Measurements from ENCODE around the gene CUZD1. TPM values are rescaled to one million over a fixed set of nuclear protein-coding genes. Genes with fewer than 3 reads are reported as not detected.
A peak's percentile ranks its signal among the peaks of the same experiment; 100 is the strongest.

The CUZD1 gene
- total and polyA plus RNA-seq, 2 of the 4 experiments (the other 2 are of a cell fraction) = 0.36 to 0.67 TPM

DNA sequence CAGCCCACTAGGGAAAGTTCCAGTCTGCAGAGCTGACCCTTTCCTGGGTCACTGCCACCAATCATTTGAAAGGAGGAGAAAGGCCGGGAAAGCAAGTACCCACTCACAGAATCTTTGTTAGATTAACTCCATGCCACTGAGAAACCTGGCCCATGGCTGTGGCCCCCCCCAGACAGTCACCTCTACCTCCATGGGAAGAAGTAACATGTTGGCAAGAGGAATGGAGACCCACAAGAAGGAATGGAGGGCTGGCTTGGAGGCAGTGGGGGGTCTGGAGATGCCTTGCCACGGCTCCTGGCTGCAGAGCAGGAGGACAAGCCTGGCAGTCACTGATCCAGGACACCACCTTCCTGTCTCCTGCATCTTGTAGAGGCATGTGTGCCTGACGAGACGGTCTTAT lies 32.9 kb downstream of the CUZD1 start:
- no peak overlapping the region for H2AK5ac ChIP-seq (ENCODE audit: low read depth, low read length)
- no TSS peak for BruUV-seq (replicated peaks)
- no peaks in the 10 kb centered on the region for H4K20me1 ChIP-seq (ENCODE audit: insufficient read depth, low read length)

More for the DNA sequence above, 32.9 kb downstream of the CUZD1 start:
- no peaks in the 10 kb centered on the region for H3K4me1 ChIP-seq (ENCODE audit: control insufficient read depth, insufficient read depth, low read length)
- H3K56ac ChIP-seq (ENCODE audit: extremely low read depth, insufficient read depth, low read length) = no peak overlapping the region
- ChIA-PET CTCF (no interaction called here), POLR2A (ENCODE audit: unreplicated experiment) (no interaction called here)
- H3K79me1 ChIP-seq (ENCODE audit: low read depth in 1 of 2, low read length in 2 of 2) = no peaks in the 10 kb centered on the region
- no peaks in the 10 kb centered on the region for H3K9me1 ChIP-seq (ENCODE audit: insufficient read depth, low read length)
- H2BK20ac ChIP-seq (ENCODE audit: low read depth, low read length) = no peak overlapping the region
- no peak overlapping the region for H4K5ac ChIP-seq (ENCODE audit: low read depth, low read length)
- no peak overlapping the region for H3K4ac ChIP-seq (ENCODE audit: low read depth, low read length)
- H3K27ac ChIP-seq (ENCODE audit: insufficient read depth, low read length) = no peak overlapping the region
- no peak overlapping the region for H3K18ac ChIP-seq (ENCODE audit: low read depth, low read length)
- H2BK120ac ChIP-seq (ENCODE audit: low read depth, low read length) = no peak overlapping the region
- no peak for ATAC-seq (ENCODE audit: low read depth)
- H4K8ac ChIP-seq (ENCODE audit: low read depth in 2 of 2, low read length in 2 of 2) = no peak overlapping the region
- peak overlapping the region; percentile 19 for H2AFZ ChIP-seq (replicated peaks; ENCODE audit: low read length, poor library complexity)
- H3K23ac ChIP-seq (ENCODE audit: low read depth, low read length) = no peak overlapping the region
- no peak overlapping the region for H4K91ac ChIP-seq (ENCODE audit: insufficient read depth, low read depth, low read length)
- dilution Hi-C loops (cut with HindIII; ENCODE audit: low sequenced_read_pairs, unreplicated experiment) (no loop called here), intact Hi-C loops (cut with micrococcal nuclease) (no loop called here), in situ Hi-C loops (cut with MboI; ENCODE audit: low sequenced_read_pairs) (no loop called here)
- H3K9me3 ChIP-seq (ENCODE audit: control insufficient read depth, insufficient read depth, low read length) = no peaks in the 10 kb centered on the region
- H3K4me2 ChIP-seq (ENCODE audit: low read depth, low read length) = no peak overlapping the region
- no peak overlapping the region for H3K4me3 ChIP-seq (ENCODE audit: insufficient read depth, low read depth, low read length)
- no peak overlapping the region for H2BK5ac ChIP-seq (ENCODE audit: low read depth, low read length, poor library complexity, severe bottlenecking)
- no peak overlapping the region for H2BK15ac ChIP-seq (ENCODE audit: low read depth, low read length)
- 67% methylated on average over 2 of the region's 4 CpGs; no CpG with 5 or more reads in 1 of the 2 experiments for WGBS, 2 experiments (ENCODE audit: extremely low coverage in 2 of 2, insufficient read length in 1 of 2)
- H3K14ac ChIP-seq (replicated peaks; ENCODE audit: low read depth, low read length) = no peak overlapping the region
- no peak overlapping the region for H3K9ac ChIP-seq (ENCODE audit: low read depth, low read length)
- no peaks in the 10 kb centered on the region; the same call in 1 of the 2 replicates for H3K27me3 ChIP-seq (ENCODE audit: control insufficient read depth, insufficient read depth, low read length)
- DNase-seq = no peak
- no peak overlapping the region for H2AK9ac ChIP-seq (replicated peaks; ENCODE audit: low read depth, low read length, poor library complexity)
- no peaks in the 10 kb centered on the region for H3K36me3 ChIP-seq (ENCODE audit: control insufficient read depth, insufficient read depth, low read length)
- TF ChIP-seq POLR2A (IDR thresholded peaks at IDR 0.05; ENCODE audit: low read depth, low read length) = no peak
- TF ChIP-seq RAD21 (IDR thresholded peaks at IDR 0.05; ENCODE audit: low read length) = no peak
- TF ChIP-seq BHLHE40 (IDR thresholded peaks at IDR 0.05; ENCODE audit: low read depth, low read length) = no peak
- TF ChIP-seq NFE2L2 (IDR thresholded peaks at IDR 0.05; ENCODE audit: low read depth, low read length) = no peak
- no peak for TF ChIP-seq MXI1 (IDR thresholded peaks at IDR 0.05; ENCODE audit: borderline replicate concordance, low read depth, low read length)
- TF ChIP-seq FOS (IDR thresholded peaks at IDR 0.05; ENCODE audit: low read depth, low read length) = no peak
- no peak for TF ChIP-seq RFX5 (IDR thresholded peaks at IDR 0.05; ENCODE audit: low read depth, low read length)
- no peak for TF ChIP-seq USF2 (IDR thresholded peaks at IDR 0.05; ENCODE audit: low read depth, low read length)
- no peak for TF ChIP-seq MAZ (IDR thresholded peaks at IDR 0.05; ENCODE audit: borderline replicate concordance, low read depth, low read length)
- no peak for TF ChIP-seq RCOR1 (IDR thresholded peaks at IDR 0.05; ENCODE audit: insufficient replicate concordance, low read length)
